Measurements from ENCODE around the gene MDK.

The MDK gene, protein sequence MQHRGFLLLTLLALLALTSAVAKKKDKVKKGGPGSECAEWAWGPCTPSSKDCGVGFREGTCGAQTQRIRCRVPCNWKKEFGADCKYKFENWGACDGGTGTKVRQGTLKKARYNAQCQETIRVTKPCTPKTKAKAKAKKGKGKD

GRCh38 chr11:46381048-46381818 is at the start of gene MDK:
Gene MDK (plus strand): TSS chr11:46381669. CDS start chr11:46382058, 389 bp downstream.
- DNase-seq, result peak; percentile 70

- no peak for DNase-seq
Observed at GRCh38 chr11:46332093-46332567, 49.3 kb upstream of the MDK start.

DNA sequence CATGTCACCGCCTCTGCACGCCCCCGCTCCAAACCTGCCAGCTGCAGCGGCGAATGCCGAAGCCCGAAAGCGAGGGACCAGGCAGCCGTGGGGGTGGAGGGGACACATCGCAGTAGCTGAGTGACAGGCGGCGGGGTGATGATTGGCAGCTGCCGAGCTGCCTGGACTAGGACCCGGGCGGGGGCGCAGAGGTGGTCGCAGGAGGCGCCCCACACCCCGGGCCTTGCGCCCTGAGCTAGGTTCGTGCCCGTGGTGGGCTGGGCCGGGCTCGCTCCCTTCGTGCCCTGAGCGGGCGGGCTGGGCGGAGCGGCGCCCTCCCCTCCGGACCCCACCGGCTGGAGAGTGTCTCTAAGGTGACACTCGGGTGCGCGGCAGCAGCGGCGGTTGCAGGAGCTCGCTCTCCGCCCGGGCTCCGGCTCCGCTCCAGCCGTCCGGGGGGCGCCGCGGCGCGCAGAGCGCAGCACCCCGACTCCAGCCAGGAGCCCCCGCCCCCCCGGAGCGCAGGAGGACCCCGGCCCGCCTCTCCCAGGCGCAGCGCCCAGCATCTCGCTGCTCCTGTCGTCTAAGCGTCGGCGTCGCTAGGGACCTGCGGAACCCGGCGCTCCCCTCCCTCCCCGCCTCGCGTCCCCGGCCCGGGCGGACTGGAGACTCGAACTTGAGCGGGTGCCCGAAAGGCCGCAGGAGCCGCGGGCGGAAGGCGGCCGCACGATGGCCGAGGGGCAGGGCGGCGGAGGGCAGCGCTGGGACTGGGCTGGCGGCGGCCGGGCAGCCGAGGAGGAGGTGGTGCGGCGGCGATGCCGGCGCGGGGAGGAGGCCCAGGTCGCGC is 48.7 kb upstream of the MDK start:
- peak; percentile 47 for DNase-seq

DNA sequence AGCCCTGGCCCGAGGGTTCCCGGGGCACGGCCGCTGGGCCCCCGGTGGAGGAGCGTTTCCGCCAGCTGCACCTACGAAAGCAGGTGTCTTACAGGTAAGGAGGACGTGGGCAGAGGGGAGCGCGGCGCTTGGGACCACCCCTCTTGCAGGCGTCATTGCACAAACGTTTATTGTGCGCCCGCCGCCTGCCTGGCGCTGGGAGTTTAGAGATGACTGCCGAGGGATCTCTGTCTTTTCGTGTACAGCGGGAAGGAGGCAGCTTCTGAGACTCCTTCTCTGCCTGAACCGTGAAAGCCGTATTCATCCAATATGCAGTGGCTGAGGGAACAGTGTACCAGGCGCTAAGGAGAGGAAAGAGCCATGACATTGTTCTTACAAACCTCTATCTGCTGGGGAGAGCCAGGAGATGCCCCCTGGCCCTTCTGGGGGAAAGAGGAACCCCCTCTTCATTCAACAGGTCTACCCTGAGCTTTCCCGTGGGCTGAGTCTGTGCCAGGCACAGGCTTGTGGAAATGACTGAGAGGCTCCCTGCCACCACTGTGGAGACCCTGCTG is 48.0 kb upstream of the MDK start:
- no peak for DNase-seq

DNA sequence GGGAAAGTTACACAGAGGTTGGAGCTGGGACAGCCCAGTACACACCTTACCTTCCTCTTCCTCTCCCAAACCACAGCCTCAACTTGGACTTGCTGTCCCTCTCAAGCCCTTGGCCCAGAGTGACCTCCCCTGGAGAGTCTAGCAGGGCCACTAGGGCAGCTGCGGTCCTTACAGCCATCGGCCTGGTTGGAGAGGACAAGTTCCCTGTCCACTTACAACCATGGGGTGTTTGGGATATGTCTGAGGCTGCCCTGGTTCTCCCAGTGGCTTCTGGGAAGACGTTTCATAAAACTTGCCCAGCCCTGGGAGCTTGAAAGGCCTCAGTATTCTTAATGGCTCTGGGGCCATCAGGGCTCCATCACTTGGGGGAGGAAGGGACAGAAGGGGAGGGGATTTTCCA is 47.3 kb upstream of the MDK start:
- DNase-seq, result no peak

DNA sequence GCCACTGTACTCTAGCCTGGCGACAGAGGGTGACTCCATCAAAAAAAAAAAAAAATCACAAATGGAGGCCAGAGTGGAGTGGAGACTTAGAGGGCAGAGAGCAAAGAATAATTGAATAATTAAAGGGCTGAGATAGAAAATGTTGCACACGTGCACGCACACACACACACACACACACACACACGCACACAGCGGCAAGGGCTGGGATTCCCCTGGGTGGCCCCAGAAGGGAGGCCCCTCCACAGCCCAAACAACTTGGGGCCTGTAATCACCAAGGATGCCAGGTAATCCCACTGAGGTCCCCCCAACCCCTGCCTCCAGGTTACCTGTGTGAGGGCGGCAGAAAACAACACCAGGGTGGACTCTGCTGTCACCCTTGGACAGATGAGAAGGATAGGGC is 46.2 kb upstream of the MDK start:
- no peak for DNase-seq

DNA sequence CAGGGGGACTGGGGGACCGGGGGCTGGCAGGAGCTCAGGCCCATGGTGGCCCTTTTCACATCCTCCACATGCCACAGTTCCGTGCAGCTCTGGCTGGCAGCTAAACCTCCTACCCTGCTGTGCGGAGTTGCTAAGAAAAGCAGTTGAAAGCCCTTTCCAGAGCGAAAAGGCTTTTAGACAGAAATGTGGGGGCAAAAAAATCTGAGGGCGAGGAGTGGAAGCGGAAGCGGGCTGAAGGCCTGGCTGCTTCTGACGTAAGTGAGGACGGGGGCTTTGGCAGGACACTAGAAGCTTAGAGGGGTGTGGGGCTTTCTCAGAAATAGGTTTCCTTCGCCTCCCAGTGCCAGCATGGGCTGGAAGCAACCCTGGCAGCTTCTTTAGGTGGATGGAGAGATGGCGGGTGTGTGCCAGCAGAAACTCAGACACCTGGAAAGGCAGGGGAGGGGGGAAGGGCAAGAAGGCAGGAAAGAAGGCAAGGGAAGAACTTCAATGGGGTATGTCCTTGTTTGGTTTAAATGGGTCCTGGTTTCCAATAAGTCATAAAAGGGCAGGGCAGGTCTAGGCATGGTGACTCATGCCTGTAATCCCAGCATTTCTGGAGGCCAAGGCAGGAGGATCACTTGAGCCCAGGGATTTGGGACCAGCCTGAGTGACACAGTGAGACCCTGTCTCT is 45.4 kb upstream of the MDK start:
- DNase-seq, result no peak

DNA sequence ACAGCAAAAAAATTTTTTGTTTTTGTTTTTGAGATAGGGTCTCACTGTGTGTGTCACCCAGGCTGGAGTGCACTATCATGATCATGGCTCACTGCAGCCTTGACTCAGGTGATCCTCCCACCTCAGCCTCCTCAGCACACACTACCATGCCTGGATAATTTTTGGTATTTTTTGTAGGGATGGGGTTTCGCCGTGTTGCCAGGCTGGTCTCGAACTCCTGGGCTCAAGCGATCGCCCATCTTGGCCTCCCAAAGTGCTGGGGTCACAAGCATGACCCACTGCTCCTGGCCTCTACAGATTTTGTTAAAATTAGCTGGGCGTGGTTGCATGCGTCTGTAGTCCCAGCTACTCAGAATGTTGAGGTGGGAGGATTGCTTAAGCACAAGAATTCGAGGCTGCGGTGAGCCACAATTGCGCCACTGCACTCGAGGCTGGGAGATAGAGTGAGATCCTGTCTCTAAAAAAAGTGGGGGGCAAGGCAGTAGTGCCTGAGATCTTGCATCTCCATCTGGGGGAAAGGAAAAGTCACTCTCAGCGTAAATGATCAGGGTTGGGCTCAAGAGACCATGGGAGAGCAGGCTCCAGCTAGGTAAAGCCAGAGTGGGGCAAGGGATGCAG is 44.8 kb upstream of the MDK start:
- DNase-seq, result no peak

- DNase-seq, result no peak
Observed at GRCh38 chr11:46337626-46338345, 43.7 kb upstream of the MDK start.

- no peak for DNase-seq
Observed at GRCh38 chr11:46338636-46338987, 42.9 kb upstream of the MDK start.

DNA sequence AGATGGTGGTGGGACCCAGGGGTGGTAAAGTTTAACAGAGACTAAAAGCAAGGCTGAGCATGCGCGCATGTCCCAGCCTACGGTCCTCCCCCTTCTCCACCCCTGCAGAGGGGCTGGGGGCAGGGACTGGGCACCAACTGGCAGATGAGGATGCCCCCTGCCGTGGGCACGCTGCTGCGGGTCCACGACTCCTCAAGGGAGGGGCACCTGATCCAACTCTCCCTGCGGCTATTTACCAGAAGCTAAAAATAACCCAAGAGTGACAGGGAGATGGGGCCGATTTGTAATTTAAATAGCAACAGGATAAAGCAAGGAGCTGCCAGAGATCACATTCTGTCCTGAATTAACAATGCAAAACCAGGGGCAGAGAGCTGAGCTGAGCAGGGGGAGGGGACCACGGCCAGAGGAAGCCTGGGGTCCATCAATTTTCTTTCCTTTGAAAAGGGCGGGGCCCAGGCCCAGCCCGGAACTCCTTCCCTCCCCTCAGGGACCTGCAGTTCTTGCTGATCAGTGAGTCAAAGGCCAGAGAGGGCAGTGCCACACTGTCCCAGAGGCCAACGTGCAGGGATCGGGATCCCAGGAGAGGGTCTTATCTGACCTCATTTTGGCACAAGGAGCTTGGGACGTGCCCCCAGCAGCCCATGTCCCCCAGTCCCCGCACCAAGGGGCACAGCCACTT is 42.3 kb upstream of the MDK start:
- no peak for DNase-seq

- no peak for DNase-seq
Observed at GRCh38 chr11:46339816-46340215, 41.7 kb upstream of the MDK start.

DNA sequence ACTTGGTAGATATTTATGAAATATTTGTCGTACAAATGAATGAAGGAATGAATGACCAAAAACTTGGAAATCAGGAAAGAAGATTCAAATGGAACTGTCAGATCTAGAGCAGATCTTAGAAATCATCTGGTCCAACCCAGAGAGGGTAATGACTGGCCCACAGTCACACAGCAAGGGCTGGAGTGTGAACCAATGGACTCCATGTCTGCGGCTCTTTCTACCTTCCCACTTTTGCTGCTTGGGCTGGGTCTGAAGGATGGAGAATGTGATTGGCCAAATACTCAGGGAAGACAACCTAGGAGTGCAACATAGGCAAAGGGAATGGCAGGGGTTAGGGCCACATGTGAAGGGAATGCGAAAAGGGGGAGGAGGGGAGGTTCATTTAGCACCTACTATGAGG is 40.0 kb upstream of the MDK start:
- no peak for DNase-seq

GRCh38 chr11:46342239-46342638 is 39.2 kb upstream of the MDK start:
- DNase-seq, result no peak

DNA sequence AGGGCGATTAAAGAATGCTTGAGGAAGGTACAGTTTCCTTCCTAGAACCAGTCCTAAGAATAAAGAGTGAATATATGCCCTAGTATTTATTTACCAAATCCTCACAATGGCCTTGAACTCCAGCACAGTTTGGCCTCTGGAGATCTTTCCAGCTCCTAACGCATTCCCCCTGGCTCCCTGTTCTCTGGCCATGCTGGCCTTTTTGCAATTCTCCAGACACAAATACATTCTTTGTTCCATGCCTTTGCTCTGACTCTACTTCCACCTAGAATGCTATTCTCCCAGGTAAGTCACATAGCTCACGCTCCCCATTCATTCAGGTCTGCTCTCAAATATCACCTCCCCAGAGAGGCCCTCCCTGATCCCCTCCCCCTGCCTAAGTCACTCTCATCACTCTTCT is 37.9 kb upstream of the MDK start:
- no peak for DNase-seq

DNA sequence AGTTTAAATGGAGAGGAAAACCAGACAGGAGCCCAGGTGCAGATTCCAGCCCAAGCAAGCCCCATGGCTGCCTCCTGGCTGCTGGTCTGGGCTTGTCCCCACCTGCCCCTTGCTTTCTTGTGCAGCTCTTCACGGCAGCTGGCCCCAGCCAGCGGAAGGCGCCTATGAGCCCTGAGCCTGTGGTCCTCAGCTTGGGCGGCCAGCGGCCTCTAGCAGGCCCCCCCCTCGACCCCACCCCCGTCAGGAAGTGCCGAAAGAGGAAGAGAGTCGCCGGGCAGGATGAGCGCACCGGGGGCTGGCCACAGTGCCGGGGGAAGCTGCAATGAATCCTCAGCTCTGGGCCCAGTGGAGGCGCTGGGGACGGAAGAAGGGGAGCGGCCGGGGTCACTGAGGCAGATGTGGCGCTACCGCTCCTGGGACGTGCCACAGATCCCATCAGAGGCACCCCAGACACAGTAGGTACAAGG is 36.3 kb upstream of the MDK start:
- no peak for DNase-seq

GRCh38 chr11:46345881-46346484 is 35.5 kb upstream of the MDK start:
- DNase-seq, result no peak

- DNase-seq, result peak; percentile 88
Observed at GRCh38 chr11:46346886-46347636, 34.4 kb upstream of the MDK start, which contains the start of gene DGKZ. Gene DGKZ (plus strand): TSS chr11:46347463. CDS start chr11:46347660, 197 bp downstream.

- DNase-seq, result peak; percentile 36
Observed at GRCh38 chr11:46347637-46348311, 33.7 kb upstream of the MDK start.

Measured in DMS53 (cell line).